Measurements from ENCODE around the gene CHST2. TPM values are rescaled to one million over a fixed set of nuclear protein-coding genes. Genes with fewer than 3 reads are reported as not detected.

Gene CHST2
- polyA plus RNA-seq, 1 donor (not counting 4 experiments of a cell fraction or from before 2014, with no cell fraction given) = 1.6 TPM

DNA sequence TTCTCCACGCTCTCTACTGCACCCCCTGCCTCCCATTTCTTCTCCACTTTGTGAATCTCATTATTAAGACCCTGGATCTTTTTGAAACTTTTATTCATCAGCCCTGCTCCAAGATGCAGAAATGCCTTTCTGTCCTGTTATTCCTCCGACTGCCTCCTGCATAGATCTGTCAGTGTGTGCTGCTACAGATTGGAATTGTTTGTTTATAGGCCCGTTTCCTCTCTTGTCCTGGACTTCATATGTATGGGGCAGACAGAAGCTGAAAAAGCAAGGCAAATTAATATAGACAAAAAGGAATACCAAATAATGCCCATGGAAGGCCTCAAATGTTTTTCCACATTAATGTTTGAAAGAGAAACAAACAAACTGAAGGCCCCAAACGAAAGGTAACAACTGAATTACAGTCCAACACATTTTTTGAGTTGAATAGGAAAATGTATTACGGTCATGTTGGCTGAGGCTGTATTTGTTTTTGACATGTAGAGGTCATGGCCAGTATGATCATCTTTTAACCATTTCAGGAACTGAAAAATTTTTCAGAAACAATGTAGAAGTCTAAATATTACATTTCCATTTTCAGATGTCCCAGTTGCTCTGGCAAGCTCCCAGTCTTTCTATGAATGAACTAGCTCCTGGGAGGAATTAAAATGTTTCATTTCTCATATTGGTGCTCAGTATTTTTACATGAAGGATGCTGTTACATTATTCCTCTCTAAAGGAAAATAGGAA is 8.8 kb downstream of the CHST2 start:
- Histone ChIP-seq H4K20me1 (ENCODE audit: control insufficient read depth, extremely low read depth, insufficient read depth, low read length) (no peaks in the 10 kb centered on the region), H3K27ac (ENCODE audit: control insufficient read depth, insufficient read depth, low read length) (no peak overlapping the region), H3K79me2 (ENCODE audit: control insufficient read depth, insufficient read depth, low read length) (no peaks in the 10 kb centered on the region), H3K9ac (ENCODE audit: control insufficient read depth, extremely low read depth, insufficient read depth, low read length) (no peak overlapping the region), H3K4me2 (ENCODE audit: control insufficient read depth, extremely low read depth, insufficient read depth, low read depth, low read length) (no peak overlapping the region), H3K36me3 (ENCODE audit: control insufficient read depth in 2 of 2, extremely low read depth in 1 of 2, insufficient read depth in 2 of 2, low read length in 2 of 2) (no peaks in the 10 kb centered on the region), H3K27me3 (ENCODE audit: control insufficient read depth, extremely low read depth, insufficient read depth, low read length) (no peaks in the 10 kb centered on the region), H2AFZ (ENCODE audit: control insufficient read depth, low read length) (no peak overlapping the region), H3K4me1 (ENCODE audit: control insufficient read depth, extremely low read depth, insufficient read depth, low read length) (no peaks in the 10 kb centered on the region), H3K9me3 (ENCODE audit: control insufficient read depth, low read depth, low read length) (no peaks in the 10 kb centered on the region), H3K9me1 (ENCODE audit: control insufficient read depth, extremely low read depth, insufficient read depth, low read length) (no peaks in the 10 kb centered on the region), H3K4me3 (ENCODE audit: control insufficient read depth in 2 of 3, extremely low read depth in 1 of 3, insufficient read depth in 2 of 3, low read depth in 1 of 3, low read length in 3 of 3) (no peak overlapping the region)
- TF ChIP-seq EZH2 (IDR thresholded peaks at IDR 0.05; ENCODE audit: low read length) = no peak
- TF ChIP-seq, protein P1, sequence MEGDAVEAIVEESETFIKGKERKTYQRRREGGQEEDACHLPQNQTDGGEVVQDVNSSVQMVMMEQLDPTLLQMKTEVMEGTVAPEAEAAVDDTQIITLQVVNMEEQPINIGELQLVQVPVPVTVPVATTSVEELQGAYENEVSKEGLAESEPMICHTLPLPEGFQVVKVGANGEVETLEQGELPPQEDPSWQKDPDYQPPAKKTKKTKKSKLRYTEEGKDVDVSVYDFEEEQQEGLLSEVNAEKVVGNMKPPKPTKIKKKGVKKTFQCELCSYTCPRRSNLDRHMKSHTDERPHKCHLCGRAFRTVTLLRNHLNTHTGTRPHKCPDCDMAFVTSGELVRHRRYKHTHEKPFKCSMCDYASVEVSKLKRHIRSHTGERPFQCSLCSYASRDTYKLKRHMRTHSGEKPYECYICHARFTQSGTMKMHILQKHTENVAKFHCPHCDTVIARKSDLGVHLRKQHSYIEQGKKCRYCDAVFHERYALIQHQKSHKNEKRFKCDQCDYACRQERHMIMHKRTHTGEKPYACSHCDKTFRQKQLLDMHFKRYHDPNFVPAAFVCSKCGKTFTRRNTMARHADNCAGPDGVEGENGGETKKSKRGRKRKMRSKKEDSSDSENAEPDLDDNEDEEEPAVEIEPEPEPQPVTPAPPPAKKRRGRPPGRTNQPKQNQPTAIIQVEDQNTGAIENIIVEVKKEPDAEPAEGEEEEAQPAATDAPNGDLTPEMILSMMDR (optimal IDR thresholded peaks at IDR 0.05 in 1 of 3, IDR thresholded peaks at IDR 0.05 in 1 of 3, conservative IDR thresholded peaks at IDR 0.05 in 1 of 3; ENCODE audit: extremely low read depth in 1 of 3, insufficient read depth in 2 of 3, low read length in 3 of 3) = no peak
- no peak for FAIRE-seq
- no peak for DNase-seq (ENCODE audit: low read depth, low spot score)
- dilution Hi-C loops (cut with MboI; ENCODE audit: extremely low pct_ligation_motif_present, low sequenced_read_pairs) = no loop called here

GRCh38 chr3:143132246-143132980 is 12.8 kb downstream of the CHST2 start:
- H3K9me3 ChIP-seq (ENCODE audit: control insufficient read depth, low read depth, low read length) = no peaks in the 10 kb centered on the region

More at GRCh38 chr3:143132246-143132980, 12.8 kb downstream of the CHST2 start:
- peaks cover 18% of the 10 kb centered on the region for H3K4me1 ChIP-seq (ENCODE audit: control insufficient read depth, extremely low read depth, insufficient read depth, low read length)
- no peaks in the 10 kb centered on the region for H3K27me3 ChIP-seq (ENCODE audit: control insufficient read depth, extremely low read depth, insufficient read depth, low read length)
- no peak overlapping the region for H3K4me2 ChIP-seq (ENCODE audit: control insufficient read depth, extremely low read depth, insufficient read depth, low read depth, low read length)
- H3K79me2 ChIP-seq (ENCODE audit: control insufficient read depth, insufficient read depth, low read length) = no peaks in the 10 kb centered on the region
- no peaks in the 10 kb centered on the region for H3K9me1 ChIP-seq (ENCODE audit: control insufficient read depth, extremely low read depth, insufficient read depth, low read length)
- no peaks in the 10 kb centered on the region for H3K36me3 ChIP-seq (ENCODE audit: control insufficient read depth in 2 of 2, extremely low read depth in 1 of 2, insufficient read depth in 2 of 2, low read length in 2 of 2)
- no peak for FAIRE-seq
- H3K27ac ChIP-seq (ENCODE audit: control insufficient read depth, insufficient read depth, low read length) = no peak overlapping the region
- DNase-seq (ENCODE audit: low read depth, low spot score) = no peak
- H2AFZ ChIP-seq (ENCODE audit: control insufficient read depth, low read length) = no peak overlapping the region
- dilution Hi-C loops (cut with MboI; ENCODE audit: extremely low pct_ligation_motif_present, low sequenced_read_pairs) = no loop called here
- no peaks in the 10 kb centered on the region for H4K20me1 ChIP-seq (ENCODE audit: control insufficient read depth, extremely low read depth, insufficient read depth, low read length)
- H3K9ac ChIP-seq (ENCODE audit: control insufficient read depth, extremely low read depth, insufficient read depth, low read length) = no peak overlapping the region
- no peak overlapping the region for H3K4me3 ChIP-seq (ENCODE audit: control insufficient read depth in 2 of 3, extremely low read depth in 1 of 3, insufficient read depth in 2 of 3, low read depth in 1 of 3, low read length in 3 of 3)
- TF ChIP-seq, protein P1 (optimal IDR thresholded peaks at IDR 0.05 in 1 of 3, IDR thresholded peaks at IDR 0.05 in 1 of 3, conservative IDR thresholded peaks at IDR 0.05 in 1 of 3; ENCODE audit: extremely low read depth in 1 of 3, insufficient read depth in 2 of 3, low read length in 3 of 3) = no peak
- no peak for TF ChIP-seq EZH2 (IDR thresholded peaks at IDR 0.05; ENCODE audit: low read length)
